ENCODE results near the gene COL28A1. TPM values are rescaled to one million over a fixed set of nuclear protein-coding genes. Genes with fewer than 3 reads are reported as not detected.

The COL28A1 gene
- total and polyA plus RNA-seq, 8 donors: 0.58 to 39.7 (median 4.5) TPM

- intact Hi-C loops (cut with DNase I; ENCODE audit: low total_unique reads): no loop called here
- DNase-seq: no peak
- H3K36me3 ChIP-seq: no peaks in the 10 kb centered on the region
- TF ChIP-seq EP300 (IDR thresholded peaks at IDR 0.05): no peak
- no peak for TF ChIP-seq CTCF (IDR thresholded peaks at IDR 0.05)
- no peak for TF ChIP-seq POLR2A (IDR thresholded peaks at IDR 0.05)
- TF ChIP-seq POLR2AphosphoS5 (IDR thresholded peaks at IDR 0.05): no peak
- peaks cover 0 to 5% (median 0%) of the 10 kb centered on the region in 4 donors for H3K4me1 ChIP-seq
- WGBS, 5 donors: 0 to 45% (median 0%) methylated on average over 1 of the region's 1 CpG
- H3K9me3 ChIP-seq: no peaks in the 10 kb centered on the region
- no peak overlapping the region for H3K4me3 ChIP-seq
- no peak overlapping the region for H3K27ac ChIP-seq
- no peaks in the 10 kb centered on the region for H3K27me3 ChIP-seq
These were observed 183.8 kb downstream of the COL28A1 start for GRCh38 chr7:7351832-7352231.

GRCh38 chr7:7351156-7351555 lies 184.5 kb downstream of the COL28A1 start:
- H3K4me1 ChIP-seq: peaks cover 0 to 5% (median 0%) of the 10 kb centered on the region in 4 donors
- no peak for TF ChIP-seq EP300 (IDR thresholded peaks at IDR 0.05)
- no peak for TF ChIP-seq CTCF (IDR thresholded peaks at IDR 0.05)
- no peak for TF ChIP-seq POLR2AphosphoS5 (IDR thresholded peaks at IDR 0.05)
- TF ChIP-seq POLR2A (IDR thresholded peaks at IDR 0.05): no peak
- DNase-seq: no peak
- H3K9me3 ChIP-seq: no peaks in the 10 kb centered on the region
- H3K4me3 ChIP-seq: no peak overlapping the region
- H3K27ac ChIP-seq: no peak overlapping the region
- intact Hi-C loops (cut with DNase I; ENCODE audit: low total_unique reads): no loop called here
- H3K36me3 ChIP-seq: no peaks in the 10 kb centered on the region
- no peaks in the 10 kb centered on the region for H3K27me3 ChIP-seq
- 39 to 74% (median 46%) methylated on average over 2 of the region's 2 CpGs for WGBS, 5 donors

GRCh38 chr7:7349156-7349555 lies 186.5 kb downstream of the COL28A1 start:
- no peak for DNase-seq
- TF ChIP-seq POLR2A (IDR thresholded peaks at IDR 0.05): no peak
- no peak for TF ChIP-seq CTCF (IDR thresholded peaks at IDR 0.05)
- no peak for TF ChIP-seq POLR2AphosphoS5 (IDR thresholded peaks at IDR 0.05)
- TF ChIP-seq EP300 (IDR thresholded peaks at IDR 0.05): no peak
- no peak overlapping the region for H3K27ac ChIP-seq
- 92 to 98% (median 94%) methylated on average over 2 of the region's 2 CpGs for WGBS, 5 donors
- no peaks in the 10 kb centered on the region for H3K36me3 ChIP-seq
- no peaks in the 10 kb centered on the region for H3K9me3 ChIP-seq
- H3K27me3 ChIP-seq: no peaks in the 10 kb centered on the region
- no peak overlapping the region for H3K4me3 ChIP-seq
- intact Hi-C loops (cut with DNase I; ENCODE audit: low total_unique reads): no loop called here
- H3K4me1 ChIP-seq: peaks cover 0 to 5% (median 0%) of the 10 kb centered on the region in 4 donors

- no peaks in the 10 kb centered on the region for H3K27me3 ChIP-seq
- no peaks in the 10 kb centered on the region for H3K36me3 ChIP-seq
- no peak for DNase-seq
- intact Hi-C loops (cut with DNase I; ENCODE audit: low total_unique reads): no loop called here
- no peak overlapping the region for H3K27ac ChIP-seq
- TF ChIP-seq POLR2AphosphoS5 (IDR thresholded peaks at IDR 0.05): no peak
- no peak for TF ChIP-seq CTCF (IDR thresholded peaks at IDR 0.05)
- TF ChIP-seq POLR2A (IDR thresholded peaks at IDR 0.05): no peak
- H3K4me3 ChIP-seq: no peak overlapping the region
- H3K9me3 ChIP-seq: no peaks in the 10 kb centered on the region
- H3K4me1 ChIP-seq: peaks cover 0 to 5% (median 0%) of the 10 kb centered on the region in 4 donors
These were observed 188.6 kb downstream of the COL28A1 start for GRCh38 chr7:7347045-7347444.
